GM12892 (cell line): ENCODE data around the gene NID1.

Experiments
- POLR2A ChIP-seq: IDR thresholded peaks from 2 replicates; pipeline ENCODE4 v1.6.1; 2011; ENCODE audit warnings: low read depth, low read length, control low read depth
- POLR2AphosphoS5 ChIP-seq: IDR thresholded peaks from 2 replicates; pipeline ENCODE4 v1.6.1; 2011; ENCODE audit warnings: low read depth, low read length, control low read depth
- TAF1 ChIP-seq: IDR thresholded peaks from 2 replicates; pipeline ENCODE4 v1.6.1; 2011; ENCODE audit warnings: low read depth, mild to moderate bottlenecking, control low read depth, low read length, borderline replicate concordance

GRCh38 chr1:236009857-236010256 is 55.0 kb downstream of the NID1 start:
- TF ChIP-seq POLR2A (no peak), TAF1 (no peak), POLR2AphosphoS5 (no peak)
